CD14-positive monocyte (primary cell): ENCODE data around the gene RELN. TPM values are rescaled to one million over a fixed set of nuclear protein-coding genes. Genes with fewer than 3 reads are reported as not detected.

ENCODE experiments used
- DNase-seq, 3 donors: peaks; one replicate each; pipeline ENCODE4 v3.0.0-alpha.2; 2011 to 2022
- H2AFZ ChIP-seq: 2 replicates; pipeline ENCODE4 v1.6.0; 2012; ENCODE audit warnings: mild to moderate bottlenecking, low read depth, low read length, inconsistent platforms; ENCODE audit not compliant: insufficient read depth, poor library complexity, severe bottlenecking
- H3K27ac ChIP-seq, 2 donors: 1 replicate in 1 of 2; 2 replicates in 1 of 2; pipeline ENCODE4 v1.5.1; 2012 to 2013; ENCODE audit warnings: low read length in 2 of 2, control low read depth in 1 of 2, inconsistent platforms in 1 of 2, low read depth in 1 of 2, mild to moderate bottlenecking in 1 of 2
- H3K27me3 ChIP-seq, 2 donors: one replicate each; pipeline versions ENCODE4 v1.6.0 to v1.6.1; 2011 to 2013; ENCODE audit warnings: low read length in 2 of 2; ENCODE audit not compliant: control insufficient read depth in 2 of 2, insufficient read depth in 2 of 2
- H3K36me3 ChIP-seq, 2 donors: replicated peaks in 1 of 2; 1 replicate in 1 of 2; 2 replicates in 1 of 2; pipeline versions ENCODE4 v1.5.1 to v1.6.1; 2012 to 2013; ENCODE audit warnings: low read length in 2 of 2, control low read depth in 1 of 2, inconsistent platforms in 1 of 2, mild to moderate bottlenecking in 1 of 2; ENCODE audit not compliant: insufficient read depth in 2 of 2, control insufficient read depth in 1 of 2
- H3K4me1 ChIP-seq, 2 donors: 1 replicate in 1 of 2; 2 replicates in 1 of 2; pipeline versions ENCODE4 v1.5.1 to v1.6.1; 2012 to 2013; ENCODE audit warnings: low read length in 2 of 2, control low read depth in 1 of 2, inconsistent platforms in 1 of 2, mild to moderate bottlenecking in 1 of 2, moderate library complexity in 1 of 2; ENCODE audit not compliant: insufficient read depth in 2 of 2, control insufficient read depth in 1 of 2
- H3K4me2 ChIP-seq: replicated peaks from 2 replicates; pipeline ENCODE3; 2012; ENCODE audit warnings: low read length, moderate library complexity, mild to moderate bottlenecking; ENCODE audit not compliant: poor library complexity, severe bottlenecking; ENCODE audit errors: extremely low read depth
- H3K4me3 ChIP-seq, 3 experiments: fragments of 200-600 bp in 1 of 3; sonication (generic) in 1 of 3; replicated peaks in 1 of 3; 1 replicate in 2 of 3; 2 replicates in 1 of 3; pipeline ENCODE4 v1.5.1; 2011 to 2013; ENCODE audit warnings: low read length in 3 of 3, mild to moderate bottlenecking in 3 of 3, control low read depth in 2 of 3, low read depth in 2 of 3, inconsistent platforms in 1 of 3, moderate library complexity in 1 of 3
- H3K79me2 ChIP-seq: 2 replicates; pipeline ENCODE4 v1.6.0; 2012; ENCODE audit warnings: mild to moderate bottlenecking, control low read depth, inconsistent platforms, low read length, moderate library complexity; ENCODE audit not compliant: insufficient read depth
- H3K9ac ChIP-seq: 2 replicates; pipeline ENCODE4 v1.6.0; 2017; ENCODE audit warnings: low read length, mild to moderate bottlenecking; ENCODE audit not compliant: insufficient read depth, poor library complexity, severe bottlenecking
- H3K9me3 ChIP-seq, 2 donors: replicated peaks in 1 of 2; 1 replicate in 1 of 2; 2 replicates in 1 of 2; pipeline versions ENCODE4 v1.5.1 to v1.6.1; 2012 to 2013; ENCODE audit warnings: low read length in 2 of 2, control low read depth in 1 of 2; ENCODE audit not compliant: control insufficient read depth in 1 of 2, insufficient read depth in 1 of 2
- H4K20me1 ChIP-seq: 2 replicates; pipeline ENCODE4 v1.6.0; 2012; ENCODE audit warnings: mild to moderate bottlenecking, low read length, control low read depth, moderate library complexity; ENCODE audit not compliant: insufficient read depth
- H3K27ac Mint-ChIP-seq, 7 donors: one replicate each; pipeline ENCODE4 v1.8.0; 2020; ENCODE audit warnings: mild to moderate bottlenecking in 7 of 7, mixed read lengths in 7 of 7, moderate library complexity in 6 of 7, inconsistent platforms in 2 of 7
- H3K27me3 Mint-ChIP-seq, 3 donors: one replicate each; pipeline ENCODE4 v1.8.0; 2021 to 2022; ENCODE audit warnings: low read depth in 3 of 3, mild to moderate bottlenecking in 3 of 3, mixed read lengths in 3 of 3, moderate library complexity in 3 of 3, inconsistent platforms in 1 of 3
- H3K36me3 Mint-ChIP-seq, 2 donors: one replicate each; pipeline ENCODE4 v1.8.0; 2020; ENCODE audit warnings: mixed read lengths in 2 of 2, inconsistent platforms in 1 of 2, mild to moderate bottlenecking in 1 of 2
- H3K4me1 Mint-ChIP-seq: one replicate; pipeline ENCODE4 v1.8.0; 2020; ENCODE audit warnings: mild to moderate bottlenecking, mixed read lengths
- H3K4me3 Mint-ChIP-seq, 2 donors: one replicate each; pipeline ENCODE4 v1.8.0; 2020; ENCODE audit warnings: mild to moderate bottlenecking in 2 of 2, mixed read lengths in 2 of 2, moderate library complexity in 1 of 2
- H3K9me3 Mint-ChIP-seq, 7 donors: one replicate each; pipeline ENCODE4 v1.8.0; 2020 to 2022; ENCODE audit warnings: mixed read lengths in 7 of 7, mild to moderate bottlenecking in 6 of 7, moderate library complexity in 6 of 7, inconsistent platforms in 2 of 7
- CTCF ChIP-seq: fragments of 200-600 bp; IDR thresholded peaks from one replicate; pipeline ENCODE4 v1.8.0; 2022; ENCODE audit warnings: antibody characterized with exemption, mild to moderate bottlenecking
- WGBS: methylation state at CpG from one replicate; pipeline ENCODE4 v1.1.5; 2013; ENCODE audit warnings: missing lambda C conversion rate; ENCODE audit not compliant: insufficient coverage; 5-methylcytosine and 5-hydroxymethylcytosine counted together
- intact Hi-C, 2 donors: fragments of 100-400 bp; cut with micrococcal nuclease; formaldehyde crosslinking; loops; one replicate each; pipeline versions ENCODE4 v1.15.0 to v1.15.1; 2023
- polyA plus RNA-seq, 3 donors: library from polyadenylated mRNA; depleted of rRNA in 1 of 3; unstranded in 2 of 3; stranded (reverse) in 1 of 3; fragments of 300-500 nt in 2 of 3; fragments of >200 nt in 1 of 3; fragmentation: Illumina TruSeq in 2 of 3; gene quantifications; 1 replicate in 2 of 3; 2 replicates in 1 of 3; pipeline ENCODE4 v1.2.3, GENCODE V29; 2012 to 2021

The RELN gene
- polyA plus RNA-seq, 3 donors: not detected

GRCh38 chr7:103504505-103505135 lies 484.8 kb downstream of the RELN start:
- Histone ChIP-seq H3K27me3 (no peaks in the 10 kb centered on the region), H3K79me2 (no peaks in the 10 kb centered on the region), H3K36me3 (no peaks in the 10 kb centered on the region), H3K9ac (no peak overlapping the region), H3K9me3 (peaks cover 0 to 10% of the 10 kb centered on the region in 2 donors), H3K4me3 (no peak overlapping the region), H3K4me2 (no peak overlapping the region), H2AFZ (no peak overlapping the region), H3K4me1 (no peaks in the 10 kb centered on the region), H3K27ac (no peak overlapping the region), H4K20me1 (no peaks in the 10 kb centered on the region)
- intact Hi-C loops: no loop called here
- H3K4me3 Mint-ChIP-seq: no peak overlapping the region
- 95% methylated on average over 8 of the region's 13 CpGs for WGBS
- no peaks in the 10 kb centered on the region for H3K4me1 Mint-ChIP-seq
- H3K36me3 Mint-ChIP-seq: no peaks in the 10 kb centered on the region
- H3K27ac Mint-ChIP-seq: no peak overlapping the region
- H3K27me3 Mint-ChIP-seq: peaks cover 1 to 2% (median 2%) of the 10 kb centered on the region in 3 donors
- no peak for DNase-seq
- H3K9me3 Mint-ChIP-seq: peaks cover 0 to 8% (median 2%) of the 10 kb centered on the region in 7 donors
- no peak for TF ChIP-seq CTCF

GRCh38 chr7:103501206-103501605 lies 488.3 kb downstream of the RELN start:
- no peak for TF ChIP-seq CTCF
- no CpG with 5 or more reads among the region's 4 CpGs for WGBS
- intact Hi-C loops: no loop called here

More at GRCh38 chr7:103501206-103501605, 488.3 kb downstream of the RELN start:
- H3K9ac ChIP-seq: no peak overlapping the region
- H3K79me2 ChIP-seq: no peaks in the 10 kb centered on the region
- H3K9me3 Mint-ChIP-seq: peaks cover 0 to 8% (median 2%) of the 10 kb centered on the region in 7 donors
- H3K4me1 Mint-ChIP-seq: no peaks in the 10 kb centered on the region
- no peaks in the 10 kb centered on the region for H3K27me3 ChIP-seq
- DNase-seq: no peak
- no peak overlapping the region for H3K4me2 ChIP-seq
- no peaks in the 10 kb centered on the region for H3K36me3 ChIP-seq
- peaks cover 0 to 10% of the 10 kb centered on the region in 2 donors for H3K9me3 ChIP-seq
- no peak overlapping the region for H3K4me3 Mint-ChIP-seq
- no peaks in the 10 kb centered on the region for H3K36me3 Mint-ChIP-seq
- no peak overlapping the region for H3K4me3 ChIP-seq
- H3K27ac Mint-ChIP-seq: no peak overlapping the region
- H4K20me1 ChIP-seq: no peaks in the 10 kb centered on the region
- peaks cover 5 to 8% (median 6%) of the 10 kb centered on the region in 3 donors for H3K27me3 Mint-ChIP-seq
- no peak overlapping the region for H3K27ac ChIP-seq
- no peaks in the 10 kb centered on the region for H3K4me1 ChIP-seq
- H2AFZ ChIP-seq: no peak overlapping the region
